ENCODE results near the gene PCDHGC3. TPM values are rescaled to one million over a fixed set of nuclear protein-coding genes. Genes with fewer than 3 reads are reported as not detected.

PCDHGC3 gene
- total and polyA plus RNA-seq, 2 of the 13 experiments (the other 11 are each of a cell fraction or from before 2014, with no cell fraction given), result 0.20 to 0.30 TPM

DNA sequence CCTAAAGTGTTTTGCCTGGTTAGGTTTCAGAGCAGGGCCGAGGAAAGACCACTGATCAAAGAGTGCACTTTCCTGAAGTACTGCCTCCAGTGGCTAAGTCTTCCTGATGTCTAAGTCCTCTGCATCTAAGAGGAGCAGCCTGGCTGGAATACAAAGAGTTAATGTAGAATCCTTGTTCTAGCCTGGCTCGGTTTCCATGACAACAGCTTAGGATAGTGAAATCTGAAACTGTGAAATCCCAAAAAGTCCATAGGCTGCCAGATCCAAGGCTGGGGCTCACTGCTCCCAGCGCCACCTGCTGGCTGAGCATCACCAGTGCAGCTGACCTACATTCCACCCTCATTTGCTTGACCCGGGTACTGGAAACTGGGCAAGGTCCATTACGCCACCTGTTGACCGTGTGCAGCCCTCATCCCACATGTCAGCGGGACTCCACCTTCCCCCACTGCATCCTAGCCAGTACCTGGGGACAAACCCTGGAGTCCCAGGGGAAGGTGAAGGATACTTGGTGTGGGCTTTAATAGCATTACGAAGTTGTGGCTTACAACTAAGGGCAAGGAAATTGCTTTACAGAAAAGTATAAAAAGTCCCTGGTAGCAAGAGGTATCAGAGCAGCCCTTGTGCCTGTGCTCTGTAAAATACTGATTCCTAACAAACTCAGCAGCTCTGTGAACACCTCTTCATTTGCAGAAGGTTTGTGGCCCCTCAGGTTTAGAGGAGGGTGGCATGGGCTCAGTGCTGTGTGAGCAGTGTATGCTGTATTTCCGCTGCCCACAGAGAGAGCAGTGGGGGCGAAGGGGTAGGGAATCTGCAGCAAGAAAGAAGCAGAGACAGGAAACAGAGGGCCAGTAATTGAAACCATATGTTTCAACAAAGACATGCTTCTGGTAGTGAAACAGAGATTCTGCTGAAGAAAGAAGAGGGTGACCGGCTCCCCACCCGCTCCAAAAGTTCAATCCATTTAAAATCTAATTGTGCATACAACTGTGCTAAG lies 49.1 kb downstream of the PCDHGC3 start (continued):
- TF ChIP-seq ZBTB7A (CRISPR knock-in tag; IDR thresholded peaks at IDR 0.05) (no peak), NCOA2 (CRISPR knock-in tag; IDR thresholded peaks at IDR 0.05) (no peak), SALL2 (CRISPR knock-in tag; IDR thresholded peaks at IDR 0.05) (no peak), KDM3A (CRISPR knock-in tag; IDR thresholded peaks at IDR 0.05; ENCODE audit: low read depth) (0 out of 2 replicates have a peak, but pooled peaks have one; percentile 63), NR2F6 (IDR thresholded peaks at IDR 0.05) (peak; percentile 37; the same call in 1 of the 2 replicates), NR2F6 (CRISPR knock-in tag; IDR thresholded peaks at IDR 0.05) (peak; percentile 79), GLI4 (CRISPR knock-in tag; IDR thresholded peaks at IDR 0.05; ENCODE audit: borderline replicate concordance) (no peak), SIN3A (IDR thresholded peaks at IDR 0.05; ENCODE audit: borderline replicate concordance, low read depth, low read length) (no peak), DNMT1 (CRISPR knock-in tag; IDR thresholded peaks at IDR 0.05) (no peak), TARDBP (CRISPR knock-in tag; IDR thresholded peaks at IDR 0.05) (no peak)
- TF ChIP-seq, protein P1, sequence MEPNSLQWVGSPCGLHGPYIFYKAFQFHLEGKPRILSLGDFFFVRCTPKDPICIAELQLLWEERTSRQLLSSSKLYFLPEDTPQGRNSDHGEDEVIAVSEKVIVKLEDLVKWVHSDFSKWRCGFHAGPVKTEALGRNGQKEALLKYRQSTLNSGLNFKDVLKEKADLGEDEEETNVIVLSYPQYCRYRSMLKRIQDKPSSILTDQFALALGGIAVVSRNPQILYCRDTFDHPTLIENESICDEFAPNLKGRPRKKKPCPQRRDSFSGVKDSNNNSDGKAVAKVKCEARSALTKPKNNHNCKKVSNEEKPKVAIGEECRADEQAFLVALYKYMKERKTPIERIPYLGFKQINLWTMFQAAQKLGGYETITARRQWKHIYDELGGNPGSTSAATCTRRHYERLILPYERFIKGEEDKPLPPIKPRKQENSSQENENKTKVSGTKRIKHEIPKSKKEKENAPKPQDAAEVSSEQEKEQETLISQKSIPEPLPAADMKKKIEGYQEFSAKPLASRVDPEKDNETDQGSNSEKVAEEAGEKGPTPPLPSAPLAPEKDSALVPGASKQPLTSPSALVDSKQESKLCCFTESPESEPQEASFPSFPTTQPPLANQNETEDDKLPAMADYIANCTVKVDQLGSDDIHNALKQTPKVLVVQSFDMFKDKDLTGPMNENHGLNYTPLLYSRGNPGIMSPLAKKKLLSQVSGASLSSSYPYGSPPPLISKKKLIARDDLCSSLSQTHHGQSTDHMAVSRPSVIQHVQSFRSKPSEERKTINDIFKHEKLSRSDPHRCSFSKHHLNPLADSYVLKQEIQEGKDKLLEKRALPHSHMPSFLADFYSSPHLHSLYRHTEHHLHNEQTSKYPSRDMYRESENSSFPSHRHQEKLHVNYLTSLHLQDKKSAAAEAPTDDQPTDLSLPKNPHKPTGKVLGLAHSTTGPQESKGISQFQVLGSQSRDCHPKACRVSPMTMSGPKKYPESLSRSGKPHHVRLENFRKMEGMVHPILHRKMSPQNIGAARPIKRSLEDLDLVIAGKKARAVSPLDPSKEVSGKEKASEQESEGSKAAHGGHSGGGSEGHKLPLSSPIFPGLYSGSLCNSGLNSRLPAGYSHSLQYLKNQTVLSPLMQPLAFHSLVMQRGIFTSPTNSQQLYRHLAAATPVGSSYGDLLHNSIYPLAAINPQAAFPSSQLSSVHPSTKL (CRISPR knock-in tag; IDR thresholded peaks at IDR 0.05), result peak; percentile 57; the same call in 1 of the 2 replicates
- TF ChIP-seq, protein P2, sequence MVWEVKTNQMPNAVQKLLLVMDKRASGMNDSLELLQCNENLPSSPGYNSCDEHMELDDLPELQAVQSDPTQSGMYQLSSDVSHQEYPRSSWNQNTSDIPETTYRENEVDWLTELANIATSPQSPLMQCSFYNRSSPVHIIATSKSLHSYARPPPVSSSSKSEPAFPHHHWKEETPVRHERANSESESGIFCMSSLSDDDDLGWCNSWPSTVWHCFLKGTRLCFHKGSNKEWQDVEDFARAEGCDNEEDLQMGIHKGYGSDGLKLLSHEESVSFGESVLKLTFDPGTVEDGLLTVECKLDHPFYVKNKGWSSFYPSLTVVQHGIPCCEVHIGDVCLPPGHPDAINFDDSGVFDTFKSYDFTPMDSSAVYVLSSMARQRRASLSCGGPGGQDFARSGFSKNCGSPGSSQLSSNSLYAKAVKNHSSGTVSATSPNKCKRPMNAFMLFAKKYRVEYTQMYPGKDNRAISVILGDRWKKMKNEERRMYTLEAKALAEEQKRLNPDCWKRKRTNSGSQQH (CRISPR knock-in tag; IDR thresholded peaks at IDR 0.05; ENCODE audit: low read depth), result peak; percentile 67; the same call in 1 of the 2 replicates
- TF ChIP-seq, protein P3, sequence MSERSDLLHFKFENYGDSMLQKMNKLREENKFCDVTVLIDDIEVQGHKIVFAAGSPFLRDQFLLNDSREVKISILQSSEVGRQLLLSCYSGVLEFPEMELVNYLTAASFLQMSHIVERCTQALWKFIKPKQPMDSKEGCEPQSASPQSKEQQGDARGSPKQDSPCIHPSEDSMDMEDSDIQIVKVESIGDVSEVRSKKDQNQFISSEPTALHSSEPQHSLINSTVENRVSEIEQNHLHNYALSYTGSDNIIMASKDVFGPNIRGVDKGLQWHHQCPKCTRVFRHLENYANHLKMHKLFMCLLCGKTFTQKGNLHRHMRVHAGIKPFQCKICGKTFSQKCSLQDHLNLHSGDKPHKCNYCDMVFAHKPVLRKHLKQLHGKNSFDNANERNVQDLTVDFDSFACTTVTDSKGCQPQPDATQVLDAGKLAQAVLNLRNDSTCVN (CRISPR knock-in tag; IDR thresholded peaks at IDR 0.05; ENCODE audit: borderline replicate concordance), result peak; percentile 68; the same call in 1 of the 2 replicates
- TF ChIP-seq, protein P4, sequence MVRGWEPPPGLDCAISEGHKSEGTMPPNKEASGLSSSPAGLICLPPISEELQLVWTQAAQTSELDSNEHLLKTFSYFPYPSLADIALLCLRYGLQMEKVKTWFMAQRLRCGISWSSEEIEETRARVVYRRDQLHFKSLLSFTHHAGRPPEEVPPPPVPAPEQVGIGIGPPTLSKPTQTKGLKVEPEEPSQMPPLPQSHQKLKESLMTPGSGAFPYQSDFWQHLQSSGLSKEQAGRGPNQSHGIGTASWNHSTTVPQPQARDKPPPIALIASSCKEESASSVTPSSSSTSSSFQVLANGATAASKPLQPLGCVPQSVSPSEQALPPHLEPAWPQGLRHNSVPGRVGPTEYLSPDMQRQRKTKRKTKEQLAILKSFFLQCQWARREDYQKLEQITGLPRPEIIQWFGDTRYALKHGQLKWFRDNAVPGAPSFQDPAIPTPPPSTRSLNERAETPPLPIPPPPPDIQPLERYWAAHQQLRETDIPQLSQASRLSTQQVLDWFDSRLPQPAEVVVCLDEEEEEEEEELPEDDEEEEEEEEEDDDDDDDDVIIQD (CRISPR knock-in tag; IDR thresholded peaks at IDR 0.05; ENCODE audit: low read depth), result peak; percentile 58
- TF ChIP-seq, protein P5, sequence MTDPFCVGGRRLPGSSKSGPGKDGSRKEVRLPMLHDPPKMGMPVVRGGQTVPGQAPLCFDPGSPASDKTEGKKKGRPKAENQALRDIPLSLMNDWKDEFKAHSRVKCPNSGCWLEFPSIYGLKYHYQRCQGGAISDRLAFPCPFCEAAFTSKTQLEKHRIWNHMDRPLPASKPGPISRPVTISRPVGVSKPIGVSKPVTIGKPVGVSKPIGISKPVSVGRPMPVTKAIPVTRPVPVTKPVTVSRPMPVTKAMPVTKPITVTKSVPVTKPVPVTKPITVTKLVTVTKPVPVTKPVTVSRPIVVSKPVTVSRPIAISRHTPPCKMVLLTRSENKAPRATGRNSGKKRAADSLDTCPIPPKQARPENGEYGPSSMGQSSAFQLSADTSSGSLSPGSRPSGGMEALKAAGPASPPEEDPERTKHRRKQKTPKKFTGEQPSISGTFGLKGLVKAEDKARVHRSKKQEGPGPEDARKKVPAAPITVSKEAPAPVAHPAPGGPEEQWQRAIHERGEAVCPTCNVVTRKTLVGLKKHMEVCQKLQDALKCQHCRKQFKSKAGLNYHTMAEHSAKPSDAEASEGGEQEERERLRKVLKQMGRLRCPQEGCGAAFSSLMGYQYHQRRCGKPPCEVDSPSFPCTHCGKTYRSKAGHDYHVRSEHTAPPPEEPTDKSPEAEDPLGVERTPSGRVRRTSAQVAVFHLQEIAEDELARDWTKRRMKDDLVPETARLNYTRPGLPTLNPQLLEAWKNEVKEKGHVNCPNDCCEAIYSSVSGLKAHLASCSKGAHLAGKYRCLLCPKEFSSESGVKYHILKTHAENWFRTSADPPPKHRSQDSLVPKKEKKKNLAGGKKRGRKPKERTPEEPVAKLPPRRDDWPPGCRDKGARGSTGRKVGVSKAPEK (CRISPR knock-in tag; IDR thresholded peaks at IDR 0.05; ENCODE audit: borderline replicate concordance), result no peak
